Naive thymus-derived CD4-positive, alpha-beta T cell (primary cell): ENCODE results near the gene ATP1A3. TPM values are rescaled to one million over a fixed set of nuclear protein-coding genes. Genes with fewer than 3 reads are reported as not detected.

ENCODE experiments used
- ATAC-seq: fragments of 150-1000 bp; cut with Tn5 transposase; 2 replicates; pipeline ENCODE4 v1.10.0; 2021; ENCODE audit warnings: mild to moderate bottlenecking, moderate library complexity
- CTCF ChIA-PET: fragments of 350-600 bp; sonication (Branson Sonifier 250); formaldehyde crosslinking; loops from one replicate; lab custom pipeline; 2021; ENCODE audit warnings: antibody characterized with exemption; lab: Charles Lee
- POLR2A ChIA-PET: fragments of 350-600 bp; sonication (Branson Sonifier 250); formaldehyde crosslinking; loops from one replicate; lab custom pipeline; 2021; ENCODE audit warnings: antibody characterized with exemption, inconsistent platforms; lab: Charles Lee
- DNase-seq, 9 donors: peaks; one replicate each; pipeline versions ENCODE4 v3.0.0 to v3.0.0-alpha.2; 2020 to 2022; ENCODE audit warnings: mixed read lengths in 1 of 9
- H3K27ac ChIP-seq: one replicate; pipeline ENCODE4 v1.7.0; 2013; ENCODE audit warnings: mild to moderate bottlenecking, low read depth, low read length, moderate library complexity
- H3K27me3 ChIP-seq, 2 donors: one replicate each; pipeline ENCODE4 v1.7.0; 2013; ENCODE audit warnings: low read length in 2 of 2, mild to moderate bottlenecking in 2 of 2, moderate library complexity in 2 of 2; ENCODE audit not compliant: control insufficient read depth in 2 of 2, insufficient read depth in 2 of 2
- H3K36me3 ChIP-seq, 3 experiments: 1 replicate in 2 of 3; 2 replicates in 1 of 3; pipeline ENCODE4 v1.7.0; 2013; ENCODE audit warnings: low read length in 3 of 3, mild to moderate bottlenecking in 3 of 3, moderate library complexity in 1 of 3; ENCODE audit not compliant: insufficient read depth in 3 of 3, control insufficient read depth in 2 of 3
- H3K4me1 ChIP-seq, 2 donors: one replicate each; pipeline ENCODE4 v1.7.0; 2013; ENCODE audit warnings: low read length in 2 of 2, mild to moderate bottlenecking in 2 of 2, moderate library complexity in 1 of 2; ENCODE audit not compliant: control insufficient read depth in 2 of 2, insufficient read depth in 2 of 2
- H3K4me3 ChIP-seq: 2 replicates; pipeline ENCODE4 v1.7.0; 2013; ENCODE audit warnings: mild to moderate bottlenecking, low read length
- H3K9me3 ChIP-seq, 3 experiments: 1 replicate in 2 of 3; 2 replicates in 1 of 3; pipeline ENCODE4 v1.7.0; 2013; ENCODE audit warnings: low read length in 3 of 3; ENCODE audit not compliant: control insufficient read depth in 2 of 3
- H3K27ac Mint-ChIP-seq, 9 donors: one replicate each; pipeline ENCODE4 v1.8.0; 2020 to 2022; ENCODE audit warnings: mixed read lengths in 9 of 9, mild to moderate bottlenecking in 8 of 9, moderate library complexity in 5 of 9, inconsistent platforms in 2 of 9
- H3K27me3 Mint-ChIP-seq, 5 donors: one replicate each; pipeline ENCODE4 v1.8.0; 2021 to 2022; ENCODE audit warnings: mixed read lengths in 5 of 5, mild to moderate bottlenecking in 1 of 5
- H3K36me3 Mint-ChIP-seq, 5 donors: one replicate each; pipeline ENCODE4 v1.8.0; 2020 to 2022; ENCODE audit warnings: mixed read lengths in 5 of 5, mild to moderate bottlenecking in 3 of 5, inconsistent platforms in 1 of 5
- H3K4me1 Mint-ChIP-seq, 7 donors: one replicate each; pipeline ENCODE4 v1.8.0; 2020 to 2022; ENCODE audit warnings: mixed read lengths in 7 of 7, mild to moderate bottlenecking in 3 of 7, inconsistent platforms in 1 of 7
- H3K4me3 Mint-ChIP-seq, 10 donors: one replicate each; pipeline ENCODE4 v1.8.0; 2020 to 2022; ENCODE audit warnings: mild to moderate bottlenecking in 10 of 10, mixed read lengths in 10 of 10, moderate library complexity in 6 of 10, inconsistent platforms in 2 of 10
- H3K9me3 Mint-ChIP-seq, 11 donors: one replicate each; pipeline ENCODE4 v1.8.0; 2020 to 2022; ENCODE audit warnings: mixed read lengths in 11 of 11, mild to moderate bottlenecking in 4 of 11, inconsistent platforms in 1 of 11, moderate library complexity in 1 of 11
- intact Hi-C, 2 donors: fragments of 100-400 bp; cut with micrococcal nuclease; formaldehyde crosslinking; loops; one replicate each; pipeline ENCODE4 v1.15.1; 2023
- polyA plus RNA-seq, 2 donors: library from polyadenylated mRNA; unstranded; fragments of 300-500 nt; fragmentation: Illumina TruSeq; gene quantifications; one replicate each; pipeline ENCODE4 v1.2.3, GENCODE V29; 2021
- total RNA-seq, 6 experiments: library from RNA in 5 of 6; stranded (reverse) in 5 of 6; gene quantifications; 1 replicate in 5 of 6; 2 replicates in 1 of 6; pipeline ENCODE4 v1.2.3 and lab custom pipeline; 2021 to 2026

The ATP1A3 gene
- total and polyA plus RNA-seq, 7 experiments from 2014 or later, result 0.54 to 5.0 (median 2.7) TPM

DNA sequence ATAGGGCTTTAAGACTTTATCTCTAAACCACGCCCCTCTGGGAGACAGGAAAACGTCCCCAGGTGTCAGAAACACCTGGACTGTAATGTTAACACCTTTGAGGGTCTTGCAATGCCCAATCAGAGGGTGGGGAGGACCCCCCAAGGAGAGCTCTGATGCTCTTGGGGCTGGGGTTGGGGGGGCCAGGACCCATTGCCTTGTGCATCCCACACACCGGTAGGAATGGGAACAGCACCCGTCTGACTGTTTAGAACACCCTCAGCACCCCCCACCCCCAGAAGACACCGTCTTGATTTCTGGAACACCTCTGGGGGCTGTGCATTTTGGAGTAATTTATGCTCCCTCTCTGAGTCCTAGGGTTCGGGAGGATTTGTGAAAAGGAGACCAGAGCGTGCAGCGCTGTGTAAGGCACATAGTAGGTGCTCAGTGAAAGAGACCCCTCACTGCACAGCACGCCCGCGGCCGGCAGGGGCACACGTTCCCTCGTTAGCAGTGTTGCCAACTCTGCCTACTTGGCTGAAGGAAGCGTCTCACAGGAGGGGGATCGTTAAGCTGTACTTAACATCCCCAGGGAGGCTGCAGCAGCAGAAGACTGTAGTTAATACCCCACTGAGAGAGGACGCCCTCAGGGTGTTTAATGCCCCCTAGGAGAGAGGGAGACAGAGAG is 63.0 kb downstream of the ATP1A3 start:
- Mint-ChIP-seq H3K36me3 (peaks cover 0 to 4% (median 0%) of the 10 kb centered on the region in 5 donors), H3K27me3 (peaks cover 0 to 18% (median 0%) of the 10 kb centered on the region in 5 donors), H3K4me3 (peak overlapping the region in 2 of 10 donors; percentile 27 to 38), H3K9me3 (no peaks in the 10 kb centered on the region), H3K4me1 (peaks cover 42 to 60% (median 47%) of the 10 kb centered on the region in 7 donors), H3K27ac (peak overlapping the region in 8 of 9 donors; percentile 32 to 96 (median 69))
- Histone ChIP-seq H3K27me3 (peaks cover 0 to 4% of the 10 kb centered on the region in 2 donors), H3K27ac (no peak overlapping the region), H3K36me3 (no peaks in the 10 kb centered on the region), H3K4me1 (peaks cover 32 to 35% of the 10 kb centered on the region in 2 donors), H3K4me3 (no peak overlapping the region), H3K9me3 (no peaks in the 10 kb centered on the region)
- DNase-seq (no peak), ATAC-seq (no peak)
- intact Hi-C loops, result no loop called here
- POLR2A ChIA-PET, result interaction anchor here (0.9 to 5.4 kb wide), 11 partner anchors 10 to 71 kb away, joined by 3 to 82 read pairs (median 7); partner anchors contain the start of genes ARHGEF1, CD79A, RABAC1 and RPS19
- CTCF ChIA-PET, result interaction anchor here (0.7 to 2.0 kb wide), 7 partner anchors 16 to 138 kb away, joined by 3 to 11 read pairs (median 3); no protein-coding TSS in a partner anchor

DNA sequence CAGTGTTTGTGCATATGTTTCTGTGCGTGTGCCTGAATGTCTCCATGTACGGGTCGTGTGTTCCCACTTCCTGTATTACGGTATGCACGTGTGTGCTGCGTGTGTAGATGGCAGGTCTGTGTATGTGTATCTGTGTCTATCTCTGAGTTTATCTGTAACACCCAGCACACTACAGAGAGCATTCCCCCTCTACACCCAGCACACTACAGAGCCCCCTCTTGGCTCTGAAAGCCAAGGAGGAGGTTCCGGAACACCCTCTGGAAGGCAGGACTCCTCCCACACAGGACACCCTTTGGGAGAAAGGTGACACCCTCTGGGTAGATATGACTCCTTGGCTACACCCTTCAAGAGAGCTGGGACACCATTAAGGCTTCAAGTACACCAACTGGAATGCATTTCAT is 63.7 kb downstream of the ATP1A3 start:
- ATAC-seq, result no peak
- no peak for DNase-seq

DNA sequence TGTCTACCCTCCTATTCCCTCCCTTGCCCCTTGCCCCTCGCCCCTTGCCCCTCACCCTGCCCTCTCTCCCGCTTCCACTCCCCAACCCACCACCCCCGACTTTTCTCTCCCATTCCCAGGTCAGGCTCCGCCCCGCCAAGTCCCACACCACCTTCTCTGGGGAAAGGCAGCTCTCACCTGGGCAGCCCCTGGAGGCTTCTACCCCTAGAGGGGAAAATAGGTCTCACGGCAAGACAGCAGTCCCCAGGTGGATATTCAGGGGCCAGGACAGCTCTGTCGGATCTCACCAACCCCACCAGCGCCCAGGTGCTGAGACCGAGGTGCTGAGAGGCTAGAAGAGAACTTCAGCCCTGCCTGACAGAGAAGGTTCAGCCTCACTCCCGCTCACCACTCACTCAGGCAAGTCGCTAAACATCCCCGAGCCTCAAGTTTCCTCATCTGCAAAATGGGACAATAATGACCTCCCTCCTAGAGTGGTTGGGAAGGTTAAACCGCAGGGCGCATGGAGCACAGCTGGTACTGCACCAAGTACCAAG is 64.4 kb downstream of the ATP1A3 start:
- Mint-ChIP-seq H3K4me1 (peaks cover 33 to 51% (median 37%) of the 10 kb centered on the region in 7 donors), H3K36me3 (peaks cover 0 to 4% (median 0%) of the 10 kb centered on the region in 5 donors), H3K27me3 (peaks cover 0 to 10% (median 0%) of the 10 kb centered on the region in 5 donors), H3K27ac (peak overlapping the region; percentile 75 to 96 (median 90)), H3K9me3 (no peaks in the 10 kb centered on the region), H3K4me3 (peak overlapping the region in 6 of 10 donors; percentile 88 to 99 (median 91))
- no peak for DNase-seq
- Histone ChIP-seq H3K27me3 (no peaks in the 10 kb centered on the region), H3K4me3 (no peak overlapping the region), H3K27ac (peak overlapping the region; percentile 70), H3K9me3 (no peaks in the 10 kb centered on the region), H3K36me3 (no peaks in the 10 kb centered on the region), H3K4me1 (peaks cover 21 to 29% of the 10 kb centered on the region in 2 donors)
- intact Hi-C loops, result loop anchor here in 1 of 2 donors (1.0 to 2.0 kb wide), 3 partner anchors 15 to 70 kb away; no protein-coding TSS in a partner anchor
- POLR2A ChIA-PET, result interaction anchor here (0.6 to 5.4 kb wide), 13 partner anchors 10 to 91 kb away, joined by 3 to 82 read pairs (median 7); partner anchors contain the start of genes ARHGEF1, CD79A, RABAC1 and RPS19
- CTCF ChIA-PET, result interaction anchor here (0.8 to 2.0 kb wide), 2 partner anchors 30 to 56 kb away, joined by 3 to 11 read pairs; no protein-coding TSS in a partner anchor
- no peak for ATAC-seq

More for the DNA sequence above, 63.7 kb downstream of the ATP1A3 start:
- ChIA-PET POLR2A (interaction anchor here (0.9 to 5.4 kb wide), 13 partner anchors 11 to 71 kb away, joined by 3 to 82 read pairs (median 7); partner anchors contain the start of genes ARHGEF1, CD79A, RABAC1 and RPS19), CTCF (interaction anchor here (1.0 to 2.0 kb wide), 5 partner anchors 16 to 138 kb away, joined by 3 to 11 read pairs (median 3); no protein-coding TSS in a partner anchor)
- Histone ChIP-seq H3K4me3 (no peak overlapping the region), H3K9me3 (no peaks in the 10 kb centered on the region), H3K4me1 (peaks cover 28 to 35% of the 10 kb centered on the region in 2 donors), H3K36me3 (no peaks in the 10 kb centered on the region), H3K27me3 (peaks cover 0 to 1% of the 10 kb centered on the region in 2 donors), H3K27ac (no peak overlapping the region)
- Mint-ChIP-seq H3K27ac (peak overlapping the region; percentile 31 to 96 (median 88)), H3K9me3 (no peaks in the 10 kb centered on the region), H3K4me3 (peak overlapping the region in 6 of 10 donors; percentile 52 to 99 (median 64)), H3K36me3 (peaks cover 0 to 4% (median 0%) of the 10 kb centered on the region in 5 donors), H3K27me3 (peaks cover 0 to 16% (median 0%) of the 10 kb centered on the region in 5 donors), H3K4me1 (peaks cover 40 to 58% (median 44%) of the 10 kb centered on the region in 7 donors)
- intact Hi-C loops, result no loop called here

DNA sequence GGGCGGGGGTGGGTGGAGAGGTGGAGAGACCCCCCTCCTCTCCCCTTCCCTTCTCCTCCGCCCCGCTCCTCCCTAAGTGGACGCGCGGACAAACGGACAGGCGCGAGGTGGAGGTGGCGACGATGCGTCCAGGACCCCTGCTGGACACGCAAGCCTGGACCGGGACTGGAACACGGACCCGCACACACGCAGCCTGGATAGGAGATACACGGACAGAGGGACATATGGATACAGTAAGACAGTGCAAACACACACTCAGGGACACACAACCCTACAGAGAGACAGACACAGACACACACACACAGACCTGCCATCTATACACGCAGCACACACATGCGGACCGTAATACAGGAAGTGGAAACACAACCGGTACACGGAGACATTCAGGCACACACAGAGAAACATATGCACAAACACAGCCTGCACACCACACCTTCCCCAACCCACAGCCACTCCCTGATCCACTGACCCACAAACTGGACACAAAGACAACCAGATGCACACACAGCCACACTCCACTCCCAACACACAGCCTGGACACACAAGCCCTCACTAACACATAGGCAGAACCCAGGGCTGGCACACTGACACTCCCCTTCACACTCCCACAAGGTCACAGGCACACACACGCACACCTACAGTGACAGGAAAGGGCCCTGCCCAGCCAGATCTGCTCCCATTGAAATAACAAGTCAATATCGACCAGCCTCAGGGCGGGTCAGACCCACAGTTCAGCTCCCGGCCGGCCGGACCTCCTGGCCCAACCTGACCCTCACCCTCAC is 65.1 kb downstream of the ATP1A3 start:
- no peaks in the 10 kb centered on the region for H3K9me3 ChIP-seq
- intact Hi-C loops, result loop anchor here in 1 of 2 donors (1.0 to 2.0 kb wide), 5 partner anchors 13 to 70 kb away; no protein-coding TSS in a partner anchor
- DNase-seq (peak in 7 of 9 donors; percentile 44 to 61 (median 59)), ATAC-seq (peak; percentile 72)
- H3K36me3 Mint-ChIP-seq, result peaks cover 0 to 4% (median 0%) of the 10 kb centered on the region in 5 donors
- H3K4me3 ChIP-seq, result peak overlapping the region; percentile 93
- peak overlapping the region; percentile 70 for H3K27ac ChIP-seq
- peak overlapping the region; percentile 75 to 96 (median 90) for H3K27ac Mint-ChIP-seq
- H3K27me3 Mint-ChIP-seq, result peaks cover 0 to 10% (median 0%) of the 10 kb centered on the region in 5 donors
- POLR2A ChIA-PET, result interaction anchor here (0.6 to 5.4 kb wide), 11 partner anchors 10 to 90 kb away, joined by 3 to 82 read pairs (median 4); partner anchors contain the start of genes ARHGEF1, CD79A and RPS19
- CTCF ChIA-PET, result interaction anchor here (0.8 to 2.0 kb wide), 3 partner anchors 29 to 55 kb away, joined by 3 to 11 read pairs (median 3); no protein-coding TSS in a partner anchor
- peaks cover 27 to 46% (median 32%) of the 10 kb centered on the region in 7 donors for H3K4me1 Mint-ChIP-seq
- no peaks in the 10 kb centered on the region for H3K27me3 ChIP-seq
- peak overlapping the region in 6 of 10 donors; percentile 88 to 99 (median 91) for H3K4me3 Mint-ChIP-seq
- no peaks in the 10 kb centered on the region for H3K36me3 ChIP-seq
- no peaks in the 10 kb centered on the region for H3K9me3 Mint-ChIP-seq
- peaks cover 18 to 22% of the 10 kb centered on the region in 2 donors for H3K4me1 ChIP-seq

DNA sequence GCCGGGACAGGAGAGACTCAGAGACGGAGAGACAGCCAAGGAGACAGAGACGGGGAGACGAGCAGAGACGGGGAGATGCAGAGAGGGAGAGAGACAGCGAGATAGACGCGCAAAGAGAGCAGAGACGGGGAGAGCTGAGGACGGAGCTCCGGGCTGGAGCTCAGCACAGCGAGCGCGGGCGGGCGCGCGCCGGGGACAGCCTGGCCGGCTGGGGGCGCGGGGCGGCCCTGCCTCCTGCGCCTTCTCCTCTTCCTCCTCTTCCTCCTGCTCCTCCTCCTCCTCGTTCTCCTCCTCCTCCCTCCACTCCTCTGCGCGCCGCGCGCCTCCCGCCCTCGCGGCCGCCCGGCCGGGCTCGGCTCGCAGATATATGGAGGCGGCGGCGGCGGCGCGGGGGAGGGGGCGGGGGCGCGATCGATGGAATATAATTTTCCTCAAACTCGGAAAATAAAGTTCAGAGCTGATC is 65.8 kb downstream of the ATP1A3 start, which contains the start of gene ERFL:
Gene ERFL, minus strand, starts transcription at position 229 of the 463 bp plus-strand sequence. CDS start 15,530 bp downstream, outside the sequence.
- peak within 1 kb of the TSS; percentile 75 to 96 (median 90) for H3K27ac Mint-ChIP-seq
- Histone ChIP-seq H3K9me3 (no peaks in the 10 kb centered on the region), H3K27me3 (no peaks in the 10 kb centered on the region), H3K27ac (peak within 1 kb of the TSS; percentile 70), H3K4me1 (peaks cover 17 to 18% of the 10 kb centered on the region in 2 donors), H3K4me3 (peak within 1 kb of the TSS; percentile 93), H3K36me3 (no peaks in the 10 kb centered on the region)
- H3K27me3 Mint-ChIP-seq, result peaks cover 0 to 9% (median 3%) of the 10 kb centered on the region in 5 donors
- CTCF ChIA-PET, result interaction anchor here (1.0 to 1.1 kb wide), 2 partner anchors 42 to 53 kb away, joined by 3 read pairs; no protein-coding TSS in a partner anchor
- H3K36me3 Mint-ChIP-seq, result peaks cover 0 to 6% (median 2%) of the 10 kb centered on the region in 5 donors
- POLR2A ChIA-PET, result interaction anchor here (0.6 to 5.4 kb wide), 7 partner anchors 17 to 68 kb away, joined by 3 to 82 read pairs (median 4); partner anchors contain the start of genes ARHGEF1, CD79A, RABAC1 and RPS19
- peak; percentile 50 for ATAC-seq
- intact Hi-C loops, result loop anchor here in 1 of 2 donors (1.0 to 2.0 kb wide), 3 partner anchors 12 to 53 kb away; no protein-coding TSS in a partner anchor
- DNase-seq, result peak in 2 of 9 donors; percentile 32 to 53
- peaks cover 23 to 41% (median 29%) of the 10 kb centered on the region in 7 donors for H3K4me1 Mint-ChIP-seq
- peaks cover 0 to 1% (median 0%) of the 10 kb centered on the region in 11 donors for H3K9me3 Mint-ChIP-seq
- H3K4me3 Mint-ChIP-seq, result peak within 1 kb of the TSS in 6 of 10 donors; percentile 88 to 99 (median 91)
